HEK293 (cell line): Measurements from ENCODE around the gene ADNP.
A peak's percentile ranks its signal among the peaks of the same experiment; 100 is the strongest.

ENCODE experiments used
- CTCF ChIA-PET: fragments of 350-600 bp; formaldehyde crosslinking; extraction: SDS; loops from one replicate; lab custom pipeline; 2021; ENCODE audit warnings: antibody characterized with exemption; lab: Yijun Ruan, JAX
- POLR2A ChIA-PET: fragments of 300-600 bp; formaldehyde crosslinking; extraction: SDS; loops from one replicate; lab custom pipeline; 2020; ENCODE audit warnings: antibody characterized with exemption, inconsistent platforms; lab: Yijun Ruan, JAX
- H3K27ac ChIP-seq: fragments of 200-500 bp; sonication (Bioruptor generic); 2 replicates; pipeline ENCODE4 v1.5.1; 2014; ENCODE audit warnings: low read depth, low read length, control low read depth, inconsistent platforms; ENCODE audit errors: extremely low read depth
- H3K36me3 ChIP-seq, 2 experiments: fragments of 200-500 bp in 1 of 2; sonication (Bioruptor generic) in 1 of 2; 1 replicate in 1 of 2; 2 replicates in 1 of 2; pipeline ENCODE4 v1.5.1; 2014 to 2017; ENCODE audit warnings: inconsistent platforms in 2 of 2, low read length in 2 of 2; ENCODE audit not compliant: control insufficient read depth in 2 of 2, insufficient read depth in 1 of 2
- H3K4me1 ChIP-seq: fragments of 200-500 bp; sonication (Bioruptor generic); 2 replicates; pipeline ENCODE4 v1.5.1; 2014; ENCODE audit warnings: mild to moderate bottlenecking, low read length, inconsistent platforms; ENCODE audit not compliant: control insufficient read depth, insufficient read depth
- H3K4me3 ChIP-seq: 2 replicates; pipeline ENCODE4 v1.5.1; 2011; ENCODE audit warnings: low read depth, mild to moderate bottlenecking, control low read depth, low read length, moderate library complexity
- H3K9me3 ChIP-seq: fragments of 200-500 bp; sonication (Bioruptor generic); 2 replicates; pipeline ENCODE4 v1.5.1; 2014; ENCODE audit warnings: low read depth, low read length, inconsistent platforms; ENCODE audit not compliant: control insufficient read depth, insufficient read depth
- BCL11B ChIP-seq: fragments of 450-650 bp; formaldehyde crosslinking; IDR thresholded peaks from 2 replicates; pipeline ENCODE4 v1.5.1; 2016; ENCODE audit warnings: low read depth, missing biosample characterization, missing genetic modification characterization
- GFI1B ChIP-seq: fragments of 450-650 bp; formaldehyde crosslinking; IDR thresholded peaks from 2 replicates; pipeline ENCODE4 v1.5.1; 2016; ENCODE audit warnings: missing biosample characterization, missing genetic modification characterization
- GLIS1 ChIP-seq: fragments of 450-650 bp; formaldehyde crosslinking; IDR thresholded peaks from 2 replicates; pipeline ENCODE4 v1.5.1; 2016; ENCODE audit warnings: missing biosample characterization, missing genetic modification characterization
- KLF1 ChIP-seq: fragments of 450-650 bp; formaldehyde crosslinking; IDR thresholded peaks from 2 replicates; pipeline ENCODE4 v1.5.1; 2016; ENCODE audit warnings: missing biosample characterization, missing genetic modification characterization
- KLF8 ChIP-seq: fragments of 450-650 bp; formaldehyde crosslinking; IDR thresholded peaks from 2 replicates; pipeline ENCODE4 v1.5.1; 2016; ENCODE audit warnings: missing biosample characterization, missing genetic modification characterization
- SP7 ChIP-seq: fragments of 450-650 bp; formaldehyde crosslinking; IDR thresholded peaks from 2 replicates; pipeline ENCODE4 v1.5.1; 2016; ENCODE audit warnings: missing biosample characterization, missing genetic modification characterization
- ZBTB7A ChIP-seq: fragments of 450-650 bp; formaldehyde crosslinking; IDR thresholded peaks from 2 replicates; pipeline ENCODE4 v1.5.1; 2016; ENCODE audit warnings: low read depth, missing biosample characterization, missing genetic modification characterization
- ZNF132 ChIP-seq: fragments of 450-650 bp; formaldehyde crosslinking; IDR thresholded peaks from 2 replicates; pipeline ENCODE4 v1.5.1; 2017; ENCODE audit warnings: missing biosample characterization, missing genetic modification characterization, borderline replicate concordance
- ZNF266 ChIP-seq: fragments of 450-650 bp; formaldehyde crosslinking; IDR thresholded peaks from 2 replicates; pipeline ENCODE4 v1.5.1; 2016; ENCODE audit warnings: missing biosample characterization, missing genetic modification characterization, low read depth
- ZNF37A ChIP-seq: fragments of 450-650 bp; IDR thresholded peaks from 2 replicates; pipeline ENCODE4 v1.5.1; 2018; ENCODE audit warnings: missing biosample characterization, missing genetic modification characterization
- ZNF473 ChIP-seq: fragments of 450-650 bp; formaldehyde crosslinking; IDR thresholded peaks from 2 replicates; pipeline ENCODE4 v1.5.1; 2017; ENCODE audit warnings: missing biosample characterization, missing genetic modification characterization
- ZNF600 ChIP-seq: fragments of 450-650 bp; formaldehyde crosslinking; IDR thresholded peaks from 2 replicates; pipeline ENCODE4 v1.5.1; 2016; ENCODE audit warnings: missing biosample characterization, missing genetic modification characterization
- ZNF768 ChIP-seq: fragments of 450-650 bp; formaldehyde crosslinking; IDR thresholded peaks from 2 replicates; pipeline ENCODE4 v1.5.1; 2018; ENCODE audit warnings: missing biosample characterization, mild to moderate bottlenecking, missing genetic modification characterization
- ZNF830 ChIP-seq: fragments of 450-650 bp; IDR thresholded peaks from 2 replicates; pipeline ENCODE4 v1.5.0; 2018; ENCODE audit warnings: missing biosample characterization, missing genetic modification characterization, low read depth, mild to moderate bottlenecking, moderate library complexity
- ZNF837 ChIP-seq: fragments of 450-650 bp; formaldehyde crosslinking; IDR thresholded peaks from 2 replicates; pipeline ENCODE4 v1.5.1; 2016; ENCODE audit warnings: missing biosample characterization, missing genetic modification characterization
- TF ChIP-seq, protein P1 (sequence below): fragments of 450-650 bp; formaldehyde crosslinking; IDR thresholded peaks from 2 replicates; pipeline ENCODE4 v1.5.1; 2016; ENCODE audit warnings: missing biosample characterization, missing genetic modification characterization, borderline replicate concordance
- TF ChIP-seq, protein P2 (sequence below): fragments of 450-650 bp; formaldehyde crosslinking; IDR thresholded peaks from 2 replicates; pipeline ENCODE4 v1.5.1; 2016; ENCODE audit warnings: missing biosample characterization, missing genetic modification characterization
- TF ChIP-seq, protein P3 (sequence below): fragments of 450-650 bp; formaldehyde crosslinking; IDR thresholded peaks from 2 replicates; pipeline ENCODE4 v1.5.1; 2016; ENCODE audit warnings: missing biosample characterization, missing genetic modification characterization
- TF ChIP-seq, protein P4 (sequence below): fragments of 450-650 bp; formaldehyde crosslinking; IDR thresholded peaks from 2 replicates; pipeline ENCODE4 v1.5.1; 2017; ENCODE audit warnings: missing biosample characterization, missing genetic modification characterization
- TF ChIP-seq, protein P5 (sequence below): fragments of 450-650 bp; formaldehyde crosslinking; IDR thresholded peaks from 2 replicates; pipeline ENCODE4 v1.5.1; 2016; ENCODE audit warnings: missing biosample characterization, missing genetic modification characterization, low read depth

ADNP gene

DNA sequence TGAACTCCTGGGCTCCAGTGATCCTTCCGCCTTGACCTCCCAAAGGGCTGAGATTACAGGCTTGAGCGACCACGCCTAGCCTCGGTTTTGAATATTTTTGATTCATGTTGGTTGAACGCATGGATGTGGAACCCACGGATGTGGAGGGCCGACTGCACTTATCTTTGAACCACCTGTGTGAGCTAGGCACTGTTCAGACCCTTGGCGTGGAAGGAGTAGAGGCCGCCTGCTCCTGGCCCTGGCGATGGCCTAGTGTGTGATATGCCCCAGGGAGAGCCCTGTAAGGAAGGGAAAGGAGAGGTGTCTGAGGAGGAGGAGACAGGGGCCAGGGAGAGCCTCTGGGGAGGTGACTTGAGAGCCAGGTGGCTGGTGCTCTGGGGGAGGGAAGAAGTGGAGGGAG is 72.1 kb downstream of the ADNP start:
- Histone ChIP-seq H3K4me3 (no peak overlapping the region), H3K27ac (no peak overlapping the region), H3K36me3 (no peaks in the 10 kb centered on the region), H3K4me1 (no peaks in the 10 kb centered on the region), H3K9me3 (no peaks in the 10 kb centered on the region)
- ChIA-PET POLR2A (interaction anchor here (0.6 kb wide), 1 partner anchor 1081 kb away, joined by 5 read pairs; no protein-coding TSS in a partner anchor), CTCF (interaction anchor here (2.4 kb wide), 1 partner anchor 64 kb away, joined by 5 read pairs; the partner anchor contains the start of gene BCAS4)
- TF ChIP-seq, protein P1, sequence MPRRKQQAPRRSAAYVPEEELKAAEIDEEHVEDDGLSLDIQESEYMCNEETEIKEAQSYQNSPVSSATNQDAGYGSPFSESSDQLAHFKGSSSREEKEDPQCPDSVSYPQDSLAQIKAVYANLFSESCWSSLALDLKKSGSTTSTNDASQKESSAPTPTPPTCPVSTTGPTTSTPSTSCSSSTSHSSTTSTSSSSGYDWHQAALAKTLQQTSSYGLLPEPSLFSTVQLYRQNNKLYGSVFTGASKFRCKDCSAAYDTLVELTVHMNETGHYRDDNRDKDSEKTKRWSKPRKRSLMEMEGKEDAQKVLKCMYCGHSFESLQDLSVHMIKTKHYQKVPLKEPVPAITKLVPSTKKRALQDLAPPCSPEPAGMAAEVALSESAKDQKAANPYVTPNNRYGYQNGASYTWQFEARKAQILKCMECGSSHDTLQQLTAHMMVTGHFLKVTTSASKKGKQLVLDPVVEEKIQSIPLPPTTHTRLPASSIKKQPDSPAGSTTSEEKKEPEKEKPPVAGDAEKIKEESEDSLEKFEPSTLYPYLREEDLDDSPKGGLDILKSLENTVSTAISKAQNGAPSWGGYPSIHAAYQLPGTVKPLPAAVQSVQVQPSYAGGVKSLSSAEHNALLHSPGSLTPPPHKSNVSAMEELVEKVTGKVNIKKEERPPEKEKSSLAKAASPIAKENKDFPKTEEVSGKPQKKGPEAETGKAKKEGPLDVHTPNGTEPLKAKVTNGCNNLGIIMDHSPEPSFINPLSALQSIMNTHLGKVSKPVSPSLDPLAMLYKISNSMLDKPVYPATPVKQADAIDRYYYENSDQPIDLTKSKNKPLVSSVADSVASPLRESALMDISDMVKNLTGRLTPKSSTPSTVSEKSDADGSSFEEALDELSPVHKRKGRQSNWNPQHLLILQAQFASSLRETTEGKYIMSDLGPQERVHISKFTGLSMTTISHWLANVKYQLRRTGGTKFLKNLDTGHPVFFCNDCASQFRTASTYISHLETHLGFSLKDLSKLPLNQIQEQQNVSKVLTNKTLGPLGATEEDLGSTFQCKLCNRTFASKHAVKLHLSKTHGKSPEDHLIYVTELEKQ (tag by site-specific recombination) = no peak
- TF ChIP-seq GLIS1 (tag by site-specific recombination) = 0 out of 2 replicates have a peak, but pooled peaks have one; percentile 18

DNA sequence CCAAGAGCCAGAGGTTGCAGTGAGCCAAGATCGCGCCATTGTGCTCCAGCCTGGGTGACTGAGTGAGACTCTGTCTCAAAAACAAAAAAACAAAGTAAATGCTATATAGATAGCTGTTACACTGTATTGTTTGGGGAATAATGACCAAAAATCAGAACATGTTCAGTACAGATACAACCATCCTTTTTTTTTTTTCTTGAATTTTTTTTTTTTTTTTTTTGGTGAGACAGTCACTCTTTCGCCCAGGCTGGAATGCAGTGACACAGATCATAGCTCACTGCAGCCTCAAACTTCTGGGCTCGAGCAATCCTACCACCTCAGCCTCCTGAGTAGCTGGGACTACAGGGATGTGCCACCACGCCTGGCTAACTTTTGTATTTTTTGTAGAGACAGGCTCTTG is 72.7 kb downstream of the ADNP start:
- Histone ChIP-seq H3K27ac (no peak overlapping the region), H3K4me1 (no peaks in the 10 kb centered on the region), H3K4me3 (no peak overlapping the region), H3K9me3 (no peaks in the 10 kb centered on the region), H3K36me3 (no peaks in the 10 kb centered on the region)
- ChIA-PET CTCF (interaction anchor here (2.4 kb wide), 1 partner anchor 64 kb away, joined by 5 read pairs; the partner anchor contains the start of gene BCAS4), POLR2A (interaction anchor here (0.6 kb wide), 1 partner anchor 1082 kb away, joined by 5 read pairs; no protein-coding TSS in a partner anchor)
- TF ChIP-seq, protein P2, sequence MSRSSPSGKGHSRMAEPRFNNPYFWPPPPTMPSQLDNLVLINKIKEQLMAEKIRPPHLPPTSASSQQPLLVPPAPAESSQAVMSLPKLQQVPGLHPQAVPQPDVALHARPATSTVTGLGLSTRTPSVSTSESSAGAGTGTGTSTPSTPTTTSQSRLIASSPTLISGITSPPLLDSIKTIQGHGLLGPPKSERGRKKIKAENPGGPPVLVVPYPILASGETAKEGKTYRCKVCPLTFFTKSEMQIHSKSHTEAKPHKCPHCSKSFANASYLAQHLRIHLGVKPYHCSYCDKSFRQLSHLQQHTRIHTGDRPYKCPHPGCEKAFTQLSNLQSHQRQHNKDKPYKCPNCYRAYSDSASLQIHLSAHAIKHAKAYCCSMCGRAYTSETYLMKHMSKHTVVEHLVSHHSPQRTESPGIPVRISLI (tag by site-specific recombination) = peak; percentile 51; the same call in 1 of the 2 replicates
- TF ChIP-seq BCL11B (tag by site-specific recombination) = no peak

DNA sequence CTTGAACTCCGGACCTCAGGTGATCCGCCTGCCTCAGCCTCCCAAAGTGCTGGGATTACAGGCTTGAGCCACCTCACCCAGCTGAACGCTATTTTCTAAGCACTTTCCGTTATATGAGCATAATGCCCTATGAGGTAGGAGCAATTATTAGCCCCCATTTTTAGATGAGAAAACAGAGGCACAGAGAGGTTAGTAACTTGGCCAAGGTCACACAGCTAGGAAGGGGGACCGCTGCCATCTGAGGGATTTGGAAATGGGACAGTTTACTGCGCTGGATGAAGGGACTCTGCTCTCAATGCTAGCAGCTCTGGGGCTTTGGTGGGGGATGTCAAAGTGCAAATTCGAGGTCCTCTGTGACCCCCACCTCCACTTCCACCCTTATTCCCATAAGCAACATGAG is 73.9 kb downstream of the ADNP start:
- Histone ChIP-seq H3K27ac (no peak overlapping the region), H3K4me3 (no peak overlapping the region), H3K9me3 (no peaks in the 10 kb centered on the region), H3K4me1 (no peaks in the 10 kb centered on the region), H3K36me3 (no peaks in the 10 kb centered on the region)
- ChIA-PET POLR2A (no interaction called here), CTCF (interaction anchor here (2.4 kb wide), 1 partner anchor 63 kb away, joined by 5 read pairs; the partner anchor contains the start of gene BCAS4)
- TF ChIP-seq KLF1 (tag by site-specific recombination) = no peak
- TF ChIP-seq, protein P3, sequence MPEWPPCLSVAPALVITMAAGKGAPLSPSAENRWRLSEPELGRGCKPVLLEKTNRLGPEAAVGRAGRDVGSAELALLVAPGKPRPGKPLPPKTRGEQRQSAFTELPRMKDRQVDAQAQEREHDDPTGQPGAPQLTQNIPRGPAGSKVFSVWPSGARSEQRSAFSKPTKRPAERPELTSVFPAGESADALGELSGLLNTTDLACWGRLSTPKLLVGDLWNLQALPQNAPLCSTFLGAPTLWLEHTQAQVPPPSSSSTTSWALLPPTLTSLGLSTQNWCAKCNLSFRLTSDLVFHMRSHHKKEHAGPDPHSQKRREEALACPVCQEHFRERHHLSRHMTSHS = no peak
- TF ChIP-seq GFI1B = no peak
- no peak for TF ChIP-seq ZNF837
- TF ChIP-seq ZNF37A (tag by site-specific recombination) = no peak
- TF ChIP-seq ZNF600 (tag by site-specific recombination) = no peak
- TF ChIP-seq ZNF266 = no peak
- TF ChIP-seq ZNF768 = no peak
- TF ChIP-seq, protein P4, sequence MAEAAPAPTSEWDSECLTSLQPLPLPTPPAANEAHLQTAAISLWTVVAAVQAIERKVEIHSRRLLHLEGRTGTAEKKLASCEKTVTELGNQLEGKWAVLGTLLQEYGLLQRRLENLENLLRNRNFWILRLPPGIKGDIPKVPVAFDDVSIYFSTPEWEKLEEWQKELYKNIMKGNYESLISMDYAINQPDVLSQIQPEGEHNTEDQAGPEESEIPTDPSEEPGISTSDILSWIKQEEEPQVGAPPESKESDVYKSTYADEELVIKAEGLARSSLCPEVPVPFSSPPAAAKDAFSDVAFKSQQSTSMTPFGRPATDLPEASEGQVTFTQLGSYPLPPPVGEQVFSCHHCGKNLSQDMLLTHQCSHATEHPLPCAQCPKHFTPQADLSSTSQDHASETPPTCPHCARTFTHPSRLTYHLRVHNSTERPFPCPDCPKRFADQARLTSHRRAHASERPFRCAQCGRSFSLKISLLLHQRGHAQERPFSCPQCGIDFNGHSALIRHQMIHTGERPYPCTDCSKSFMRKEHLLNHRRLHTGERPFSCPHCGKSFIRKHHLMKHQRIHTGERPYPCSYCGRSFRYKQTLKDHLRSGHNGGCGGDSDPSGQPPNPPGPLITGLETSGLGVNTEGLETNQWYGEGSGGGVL (tag by site-specific recombination) = no peak
- TF ChIP-seq ZNF473 (tag by site-specific recombination) = no peak
- TF ChIP-seq, protein P5, sequence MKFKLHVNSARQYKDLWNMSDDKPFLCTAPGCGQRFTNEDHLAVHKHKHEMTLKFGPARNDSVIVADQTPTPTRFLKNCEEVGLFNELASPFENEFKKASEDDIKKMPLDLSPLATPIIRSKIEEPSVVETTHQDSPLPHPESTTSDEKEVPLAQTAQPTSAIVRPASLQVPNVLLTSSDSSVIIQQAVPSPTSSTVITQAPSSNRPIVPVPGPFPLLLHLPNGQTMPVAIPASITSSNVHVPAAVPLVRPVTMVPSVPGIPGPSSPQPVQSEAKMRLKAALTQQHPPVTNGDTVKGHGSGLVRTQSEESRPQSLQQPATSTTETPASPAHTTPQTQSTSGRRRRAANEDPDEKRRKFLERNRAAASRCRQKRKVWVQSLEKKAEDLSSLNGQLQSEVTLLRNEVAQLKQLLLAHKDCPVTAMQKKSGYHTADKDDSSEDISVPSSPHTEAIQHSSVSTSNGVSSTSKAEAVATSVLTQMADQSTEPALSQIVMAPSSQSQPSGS = no peak
- TF ChIP-seq KLF8 = no peak
- no peak for TF ChIP-seq ZNF132 (tag by site-specific recombination)
- TF ChIP-seq SP7 = no peak
- TF ChIP-seq ZBTB7A (tag by site-specific recombination) = no peak
- no peak for TF ChIP-seq ZNF830
